ENCODE data around the gene ATP6V0C.

Gene ATP6V0C

GRCh38 chr16:2513405-2514332 is at the start of gene ATP6V0C:
ATP6V0C (plus strand) TSS chr16:2513952; CDS start chr16:2514104, 152 bp downstream.
- Mint-ChIP-seq H3K36me3 (no peaks in the 10 kb centered on the region), H3K4me1 (peaks cover 48% of the 10 kb centered on the region), H3K27ac (peak within 1 kb of the TSS; percentile 96), H3K27me3 (no peaks in the 10 kb centered on the region), H3K9me3 (no peaks in the 10 kb centered on the region), H3K4me3 (peak within 1 kb of the TSS; percentile 91)

DNA sequence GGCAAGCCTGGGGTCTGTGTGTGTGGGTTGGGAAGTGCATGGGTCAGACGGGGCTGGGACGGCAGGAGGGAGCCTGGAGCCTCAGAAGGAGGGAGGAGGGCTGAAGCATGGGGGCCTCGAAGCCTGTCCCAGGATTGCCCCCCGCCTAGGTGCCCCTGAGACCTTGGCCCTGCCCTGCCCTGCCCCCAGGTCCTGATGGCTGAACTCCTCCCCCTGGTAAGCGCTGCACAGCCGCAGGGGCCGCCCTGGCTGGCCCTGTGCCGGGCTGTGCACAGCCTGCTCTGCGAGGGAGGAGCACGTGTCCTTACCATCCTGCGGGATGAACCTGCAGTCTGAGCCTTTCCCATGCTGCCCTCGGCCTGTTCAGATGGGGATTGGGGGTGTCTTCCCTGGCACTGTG is 49.4 kb upstream of the ATP6V0C start:
- no peak overlapping the region for H3K27ac Mint-ChIP-seq
- H3K4me3 Mint-ChIP-seq, result no peak overlapping the region
- no peaks in the 10 kb centered on the region for H3K36me3 Mint-ChIP-seq
- no peaks in the 10 kb centered on the region for H3K9me3 Mint-ChIP-seq
- peaks cover 6% of the 10 kb centered on the region for H3K27me3 Mint-ChIP-seq
- peaks cover 5% of the 10 kb centered on the region for H3K4me1 Mint-ChIP-seq

- H3K4me1 Mint-ChIP-seq, result peaks cover 5% of the 10 kb centered on the region
- H3K4me3 Mint-ChIP-seq, result no peak overlapping the region
- H3K27me3 Mint-ChIP-seq, result peaks cover 18% of the 10 kb centered on the region
- H3K27ac Mint-ChIP-seq, result no peak overlapping the region
- H3K36me3 Mint-ChIP-seq, result no peaks in the 10 kb centered on the region
- no peaks in the 10 kb centered on the region for H3K9me3 Mint-ChIP-seq
Measured at GRCh38 chr16:2465653-2466415, 47.9 kb upstream of the ATP6V0C start.

DNA sequence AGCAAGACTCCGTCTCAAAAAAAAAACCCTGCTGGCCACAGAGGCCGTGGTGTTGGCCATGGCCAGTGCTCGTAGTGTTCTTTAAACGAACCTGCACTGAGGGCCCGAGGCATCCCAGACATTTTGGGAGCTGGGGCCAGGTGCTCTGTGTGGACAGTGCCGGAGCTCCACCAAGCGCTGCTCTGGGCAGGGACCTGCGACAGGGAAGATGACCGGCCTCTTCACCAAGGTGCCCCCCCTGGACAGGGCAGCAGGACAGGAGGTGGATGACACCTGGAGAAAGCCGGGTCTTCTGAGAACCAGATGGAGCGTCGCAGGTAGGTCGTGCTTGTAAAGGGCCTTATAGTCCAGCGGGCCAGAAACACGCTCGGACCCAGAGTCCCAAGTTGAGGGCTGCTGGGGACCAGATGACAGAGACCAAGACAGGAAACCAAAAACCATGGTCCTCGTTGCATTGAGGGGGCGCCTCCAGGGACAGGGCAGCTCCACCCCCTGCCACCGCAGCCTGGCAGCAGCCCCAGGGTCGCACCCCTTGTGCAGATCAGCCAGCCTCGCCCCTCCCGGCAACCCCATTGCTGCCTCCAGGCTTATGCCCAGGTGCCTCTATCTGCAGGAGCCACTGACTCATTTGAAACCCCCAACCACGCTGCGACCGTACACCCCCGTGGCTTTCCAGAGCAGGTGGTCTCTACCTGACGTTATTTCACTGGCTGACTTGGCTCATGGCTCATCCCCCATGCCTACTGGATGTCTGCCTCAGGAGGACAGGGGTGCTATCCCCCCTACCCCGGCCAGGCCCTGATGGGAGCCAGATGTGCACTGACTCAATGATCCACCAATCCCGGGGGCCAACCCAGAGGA is 46.9 kb upstream of the ATP6V0C start:
- Mint-ChIP-seq H3K9me3 (no peaks in the 10 kb centered on the region), H3K4me1 (peaks cover 5% of the 10 kb centered on the region), H3K27me3 (peaks cover 18% of the 10 kb centered on the region), H3K4me3 (no peak overlapping the region), H3K36me3 (no peaks in the 10 kb centered on the region), H3K27ac (no peak overlapping the region)

DNA sequence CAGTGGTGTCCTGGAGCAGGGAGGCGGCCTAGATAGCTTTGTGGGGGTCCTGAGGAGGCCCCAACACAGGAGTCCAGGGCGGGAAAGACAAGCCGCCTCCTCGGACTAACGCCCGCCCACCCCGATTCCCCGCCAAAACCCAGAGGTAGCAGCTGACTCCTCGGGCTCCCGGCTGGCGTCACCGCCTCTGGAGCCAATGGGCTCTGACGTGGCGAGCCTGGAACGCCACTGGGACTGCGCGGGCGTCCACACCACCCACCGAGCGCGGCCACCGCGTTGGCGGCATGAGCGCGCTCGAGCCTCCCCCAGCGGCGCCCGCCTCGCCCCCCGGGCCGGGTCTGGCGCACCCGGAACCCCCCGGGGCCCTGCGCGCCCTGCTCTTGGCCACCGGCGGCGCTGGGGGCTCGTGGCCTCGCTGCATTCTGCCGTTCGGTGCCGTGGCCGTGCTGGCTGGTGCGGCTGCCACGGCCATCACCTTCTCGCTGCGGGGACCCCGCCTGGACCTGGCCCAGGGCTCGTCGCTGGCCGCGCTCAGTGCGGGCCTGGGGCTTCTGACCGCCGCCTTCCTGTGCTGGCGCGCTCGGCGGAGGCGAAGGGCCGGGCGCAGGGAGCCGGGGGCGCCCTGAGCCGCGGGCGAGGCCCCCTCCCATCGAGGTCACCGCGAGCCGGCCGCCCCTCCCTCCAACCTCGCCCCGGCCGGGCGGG is 46.1 kb upstream of the ATP6V0C start:
- H3K4me3 Mint-ChIP-seq, result no peak overlapping the region
- no peaks in the 10 kb centered on the region for H3K36me3 Mint-ChIP-seq
- no peak overlapping the region for H3K27ac Mint-ChIP-seq
- no peaks in the 10 kb centered on the region for H3K9me3 Mint-ChIP-seq
- peaks cover 5% of the 10 kb centered on the region for H3K4me1 Mint-ChIP-seq
- peaks cover 18% of the 10 kb centered on the region for H3K27me3 Mint-ChIP-seq

GRCh38 chr16:2468233-2468724 is 45.5 kb upstream of the ATP6V0C start:
- Mint-ChIP-seq H3K27me3 (peaks cover 22% of the 10 kb centered on the region), H3K4me3 (no peak overlapping the region), H3K36me3 (no peaks in the 10 kb centered on the region), H3K27ac (no peak overlapping the region), H3K9me3 (no peaks in the 10 kb centered on the region), H3K4me1 (peaks cover 9% of the 10 kb centered on the region)

GRCh38 chr16:2468725-2469398 is 44.9 kb upstream of the ATP6V0C start:
- Mint-ChIP-seq H3K27ac (no peak overlapping the region), H3K4me3 (no peak overlapping the region), H3K36me3 (no peaks in the 10 kb centered on the region), H3K27me3 (peaks cover 23% of the 10 kb centered on the region), H3K4me1 (peaks cover 10% of the 10 kb centered on the region), H3K9me3 (no peaks in the 10 kb centered on the region)

DNA sequence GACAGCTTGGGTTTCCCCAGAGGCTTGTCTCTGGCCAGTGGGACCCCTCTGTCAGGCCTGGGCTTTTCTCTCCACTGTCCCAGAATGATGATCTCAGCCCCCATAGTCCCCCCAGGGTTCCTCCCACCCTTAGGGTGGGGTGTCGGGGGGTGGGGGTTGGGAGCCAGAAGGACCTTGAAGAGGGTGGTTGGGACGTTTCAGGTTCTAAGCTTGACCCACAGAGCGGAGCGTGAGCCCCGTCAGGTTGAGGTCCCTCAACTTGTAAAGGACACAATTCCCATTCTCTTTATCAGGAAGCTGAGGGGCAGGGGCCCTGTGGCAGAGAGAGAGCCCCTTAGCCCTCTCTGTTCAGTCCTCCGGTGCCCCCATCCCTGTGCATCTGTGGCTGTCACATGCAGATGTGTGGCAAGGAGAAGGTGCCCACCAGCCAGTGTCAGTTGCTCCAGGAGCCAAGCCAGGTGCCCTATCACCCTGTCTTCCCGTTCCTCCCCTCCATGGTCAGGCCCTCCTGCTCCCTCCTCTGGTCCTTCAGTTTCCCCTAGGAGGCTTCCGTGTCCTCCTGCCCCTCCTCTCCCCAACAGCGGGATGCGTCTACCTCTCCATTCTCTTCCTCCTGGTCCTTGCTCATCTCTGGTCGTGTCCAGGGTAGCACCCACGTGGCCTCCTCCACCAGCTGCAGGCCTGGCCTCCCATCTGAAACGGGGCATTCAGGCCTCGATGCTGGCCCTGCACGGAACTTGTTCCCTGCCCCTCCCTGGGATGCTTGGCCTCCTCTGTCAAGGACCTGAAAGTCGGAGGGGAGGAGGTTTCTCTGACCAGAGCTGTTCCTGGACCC is 44.1 kb upstream of the ATP6V0C start:
- Mint-ChIP-seq H3K9me3 (no peaks in the 10 kb centered on the region), H3K4me1 (peaks cover 10% of the 10 kb centered on the region), H3K36me3 (no peaks in the 10 kb centered on the region), H3K4me3 (no peak overlapping the region), H3K27ac (peak overlapping the region; percentile 60), H3K27me3 (peaks cover 23% of the 10 kb centered on the region)

GRCh38 chr16:2470234-2470601 is 43.5 kb upstream of the ATP6V0C start:
- no peak overlapping the region for H3K27ac Mint-ChIP-seq
- peaks cover 10% of the 10 kb centered on the region for H3K4me1 Mint-ChIP-seq
- H3K9me3 Mint-ChIP-seq, result no peaks in the 10 kb centered on the region
- H3K36me3 Mint-ChIP-seq, result no peaks in the 10 kb centered on the region
- H3K27me3 Mint-ChIP-seq, result peaks cover 23% of the 10 kb centered on the region
- H3K4me3 Mint-ChIP-seq, result no peak overlapping the region

DNA sequence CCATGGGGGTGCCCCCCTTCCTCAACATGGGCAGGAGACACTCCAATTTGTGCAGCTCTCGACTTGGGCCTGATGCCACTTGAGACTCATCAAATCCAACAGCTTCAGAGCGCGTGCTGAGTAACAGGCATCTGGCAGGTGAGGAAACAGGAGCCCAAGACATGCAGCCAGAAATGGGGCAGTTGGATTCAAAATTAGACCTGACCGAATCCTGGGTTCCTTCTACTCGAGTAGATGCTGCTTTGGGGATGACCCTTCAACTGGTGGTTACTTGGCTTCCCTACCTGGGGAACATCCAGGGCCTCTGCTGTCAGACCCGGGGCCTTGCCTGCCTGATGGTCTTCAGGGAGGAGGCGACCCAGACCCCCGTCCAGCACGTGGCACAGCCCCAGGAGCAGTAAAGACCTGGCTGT is 43.1 kb upstream of the ATP6V0C start:
- no peaks in the 10 kb centered on the region for H3K9me3 Mint-ChIP-seq
- peaks cover 10% of the 10 kb centered on the region for H3K4me1 Mint-ChIP-seq
- no peak overlapping the region for H3K4me3 Mint-ChIP-seq
- H3K27ac Mint-ChIP-seq, result no peak overlapping the region
- H3K36me3 Mint-ChIP-seq, result no peaks in the 10 kb centered on the region
- peaks cover 23% of the 10 kb centered on the region for H3K27me3 Mint-ChIP-seq

GRCh38 chr16:2471016-2471652 is 42.6 kb upstream of the ATP6V0C start, which contains the start of gene NTN3:
NTN3 (plus strand) TSS chr16:2471297; CDS start chr16:2471702, 405 bp downstream.
- Mint-ChIP-seq H3K4me1 (peaks cover 13% of the 10 kb centered on the region), H3K36me3 (no peaks in the 10 kb centered on the region), H3K27ac (no peak within 1 kb of the TSS), H3K4me3 (no peak within 1 kb of the TSS), H3K9me3 (no peaks in the 10 kb centered on the region), H3K27me3 (peaks cover 23% of the 10 kb centered on the region)

GRCh38 chr16:2471653-2472487 is 41.9 kb upstream of the ATP6V0C start:
- peaks cover 22% of the 10 kb centered on the region for H3K27me3 Mint-ChIP-seq
- no peaks in the 10 kb centered on the region for H3K36me3 Mint-ChIP-seq
- no peaks in the 10 kb centered on the region for H3K9me3 Mint-ChIP-seq
- H3K4me1 Mint-ChIP-seq, result peaks cover 20% of the 10 kb centered on the region
- no peak overlapping the region for H3K4me3 Mint-ChIP-seq
- H3K27ac Mint-ChIP-seq, result no peak overlapping the region

Data from activated naive CD4-positive, alpha-beta T cell treated with anti-CD3 and anti-CD28 coated beads, Interleukin-2, amount 50 U/mL, for 24 hours (primary cell).